Keratinocyte (primary cell): ENCODE data around the gene PPEF2. TPM values are rescaled to one million over a fixed set of nuclear protein-coding genes. Genes with fewer than 3 reads are reported as not detected.

ENCODE experiments used
- DNase-seq: peaks from one replicate; pipeline ENCODE4 v3.0.0-alpha.2; 2011; ENCODE audit warnings: low read depth, missing footprints, low spot score
- FAIRE-seq: peaks from 2 replicates; lab custom pipeline; 2011; peaks lifted over from hg19 to GRCh38; lab: Jason Lieb, UNC
- H2AFZ ChIP-seq: 2 replicates; pipeline ENCODE4 v1.6.0; 2012; ENCODE audit warnings: low read length, control low read depth, inconsistent platforms; ENCODE audit not compliant: control insufficient read depth
- H3K27ac ChIP-seq: 2 replicates; pipeline ENCODE4 v1.5.1; 2011; ENCODE audit warnings: low read length; ENCODE audit not compliant: control insufficient read depth, insufficient read depth
- H3K27me3 ChIP-seq: 3 replicates; pipeline ENCODE4 v1.6.0; 2011; ENCODE audit warnings: low read length; ENCODE audit not compliant: control insufficient read depth, insufficient read depth; ENCODE audit errors: extremely low read depth
- H3K36me3 ChIP-seq, 2 experiments: 2 replicates in 1 of 2; 3 replicates in 1 of 2; pipeline ENCODE4 v1.5.1; 2011; ENCODE audit warnings: low read length in 2 of 2, mild to moderate bottlenecking in 1 of 2; ENCODE audit not compliant: control insufficient read depth in 2 of 2, insufficient read depth in 2 of 2; ENCODE audit errors: extremely low read depth in 1 of 2
- H3K4me1 ChIP-seq: 3 replicates; pipeline ENCODE4 v1.5.1; 2011; ENCODE audit warnings: low read length; ENCODE audit not compliant: control insufficient read depth, insufficient read depth; ENCODE audit errors: extremely low read depth
- H3K4me2 ChIP-seq: 3 replicates; pipeline ENCODE4 v1.6.0; 2011; ENCODE audit warnings: low read depth, low read length; ENCODE audit not compliant: control insufficient read depth, insufficient read depth; ENCODE audit errors: extremely low read depth
- H3K4me3 ChIP-seq, 3 experiments: fragments of 200-600 bp in 1 of 3; sonication (generic) in 1 of 3; 2 replicates in 2 of 3; 3 replicates in 1 of 3; pipeline ENCODE4 v1.5.1; 2011 to 2016; ENCODE audit warnings: low read length in 3 of 3, mild to moderate bottlenecking in 3 of 3, control low read depth in 2 of 3, inconsistent platforms in 1 of 3, low read depth in 1 of 3, mixed read lengths in 1 of 3, mixed run types in 1 of 3, moderate library complexity in 1 of 3; ENCODE audit not compliant: control insufficient read depth in 2 of 3, insufficient read depth in 2 of 3; ENCODE audit errors: extremely low read depth in 1 of 3
- H3K79me2 ChIP-seq: 2 replicates; pipeline ENCODE4 v1.6.0; 2012; ENCODE audit warnings: low read length; ENCODE audit not compliant: control insufficient read depth, insufficient read depth
- H3K9ac ChIP-seq: 3 replicates; pipeline ENCODE4 v1.6.0; 2011; ENCODE audit warnings: low read length; ENCODE audit not compliant: control insufficient read depth, insufficient read depth; ENCODE audit errors: extremely low read depth
- H3K9me1 ChIP-seq: 3 replicates; pipeline ENCODE4 v1.6.0; 2011; ENCODE audit warnings: low read length; ENCODE audit not compliant: control insufficient read depth, insufficient read depth; ENCODE audit errors: extremely low read depth
- H3K9me3 ChIP-seq: 2 replicates; pipeline ENCODE4 v1.5.1; 2012; ENCODE audit warnings: low read depth, low read length; ENCODE audit not compliant: control insufficient read depth
- H4K20me1 ChIP-seq: 3 replicates; pipeline ENCODE4 v1.6.0; 2011; ENCODE audit warnings: low read length; ENCODE audit not compliant: control insufficient read depth, insufficient read depth; ENCODE audit errors: extremely low read depth
- EZH2 ChIP-seq: IDR thresholded peaks from one replicate; pipeline ENCODE4 v1.6.1; 2012; ENCODE audit warnings: inconsistent platforms, mild to moderate bottlenecking, low read length, moderate library complexity
- dilution Hi-C: fragments of 300-500 bp; cut with MboI; formaldehyde crosslinking; loops from one replicate; pipeline ENCODE4 v1.7.0; 2020; ENCODE audit warnings: low sequenced_read_pairs; ENCODE audit not compliant: extremely low pct_ligation_motif_present
- polyA plus RNA-seq, 5 experiments: library from polyadenylated mRNA; depleted of rRNA in 3 of 5; stranded (reverse) in 3 of 5; stranded (forward) in 1 of 5; unstranded in 1 of 5; fragments of >200 nt; gene quantifications; 1 replicate in 1 of 5; 2 replicates in 3 of 5; 3 replicates in 1 of 5; pipeline versions ENCODE4 v1.2.1 to v1.2.3, GENCODE V29; 2011 to 2012; ENCODE audit warnings: missing spikeins in 2 of 5, low read depth in 1 of 5, low replicate concordance in 1 of 5
- TF ChIP-seq, protein P1 (sequence below), 3 experiments: IDR thresholded peaks in 1 of 3; conservative IDR thresholded peaks in 1 of 3; optimal IDR thresholded peaks in 1 of 3; 2 replicates in 2 of 3; 3 replicates in 1 of 3; pipeline versions ENCODE3 to v1.5.1; 2011; ENCODE audit warnings: low read length in 3 of 3, mild to moderate bottlenecking in 3 of 3, moderate library complexity in 2 of 3, control low read depth in 1 of 3, inconsistent platforms in 1 of 3; ENCODE audit not compliant: insufficient read depth in 2 of 3; ENCODE audit errors: extremely low read depth in 1 of 3

Gene PPEF2
- polyA plus RNA-seq, 1 donor (not counting 4 experiments of a cell fraction or from before 2014, with no cell fraction given) = 0.03 TPM

DNA sequence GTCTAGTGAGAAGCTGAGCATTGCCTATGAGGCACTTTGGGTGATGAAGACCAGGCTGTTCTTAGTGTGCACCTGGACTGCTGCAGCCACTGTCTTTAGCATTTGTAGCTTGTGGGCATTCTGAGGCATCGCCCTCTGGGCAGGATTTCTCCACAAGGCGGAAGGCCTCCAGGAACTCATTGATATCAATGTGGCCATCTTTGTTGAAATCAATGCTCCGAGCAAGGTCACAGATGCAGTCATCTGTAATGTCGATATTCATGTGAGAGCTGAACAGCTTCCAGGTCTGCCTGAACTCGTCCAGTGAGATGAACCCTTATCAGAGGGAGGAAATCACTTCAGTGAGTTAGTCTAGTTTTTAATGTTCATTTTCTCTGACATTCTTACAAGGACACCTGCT, 41.6 kb downstream of the PPEF2 start:
- Histone ChIP-seq H3K4me3 (no peak overlapping the region), H3K9me1 (no peaks in the 10 kb centered on the region), H3K79me2 (no peaks in the 10 kb centered on the region), H3K36me3 (no peaks in the 10 kb centered on the region), H2AFZ (no peak overlapping the region), H4K20me1 (no peaks in the 10 kb centered on the region), H3K27me3 (no peaks in the 10 kb centered on the region), H3K27ac (no peak overlapping the region), H3K4me2 (no peak overlapping the region), H3K9me3 (no peaks in the 10 kb centered on the region), H3K4me1 (no peaks in the 10 kb centered on the region), H3K9ac (no peak overlapping the region)
- no peak for DNase-seq
- no peak for FAIRE-seq
- TF ChIP-seq, protein P1, sequence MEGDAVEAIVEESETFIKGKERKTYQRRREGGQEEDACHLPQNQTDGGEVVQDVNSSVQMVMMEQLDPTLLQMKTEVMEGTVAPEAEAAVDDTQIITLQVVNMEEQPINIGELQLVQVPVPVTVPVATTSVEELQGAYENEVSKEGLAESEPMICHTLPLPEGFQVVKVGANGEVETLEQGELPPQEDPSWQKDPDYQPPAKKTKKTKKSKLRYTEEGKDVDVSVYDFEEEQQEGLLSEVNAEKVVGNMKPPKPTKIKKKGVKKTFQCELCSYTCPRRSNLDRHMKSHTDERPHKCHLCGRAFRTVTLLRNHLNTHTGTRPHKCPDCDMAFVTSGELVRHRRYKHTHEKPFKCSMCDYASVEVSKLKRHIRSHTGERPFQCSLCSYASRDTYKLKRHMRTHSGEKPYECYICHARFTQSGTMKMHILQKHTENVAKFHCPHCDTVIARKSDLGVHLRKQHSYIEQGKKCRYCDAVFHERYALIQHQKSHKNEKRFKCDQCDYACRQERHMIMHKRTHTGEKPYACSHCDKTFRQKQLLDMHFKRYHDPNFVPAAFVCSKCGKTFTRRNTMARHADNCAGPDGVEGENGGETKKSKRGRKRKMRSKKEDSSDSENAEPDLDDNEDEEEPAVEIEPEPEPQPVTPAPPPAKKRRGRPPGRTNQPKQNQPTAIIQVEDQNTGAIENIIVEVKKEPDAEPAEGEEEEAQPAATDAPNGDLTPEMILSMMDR (optimal IDR thresholded peaks at IDR 0.05 in 1 of 3, IDR thresholded peaks at IDR 0.05 in 1 of 3, conservative IDR thresholded peaks at IDR 0.05 in 1 of 3; ENCODE audit: extremely low read depth in 1 of 3, insufficient read depth in 2 of 3, low read length in 3 of 3) = no peak
- TF ChIP-seq EZH2 = no peak
- dilution Hi-C loops = no loop called here

DNA sequence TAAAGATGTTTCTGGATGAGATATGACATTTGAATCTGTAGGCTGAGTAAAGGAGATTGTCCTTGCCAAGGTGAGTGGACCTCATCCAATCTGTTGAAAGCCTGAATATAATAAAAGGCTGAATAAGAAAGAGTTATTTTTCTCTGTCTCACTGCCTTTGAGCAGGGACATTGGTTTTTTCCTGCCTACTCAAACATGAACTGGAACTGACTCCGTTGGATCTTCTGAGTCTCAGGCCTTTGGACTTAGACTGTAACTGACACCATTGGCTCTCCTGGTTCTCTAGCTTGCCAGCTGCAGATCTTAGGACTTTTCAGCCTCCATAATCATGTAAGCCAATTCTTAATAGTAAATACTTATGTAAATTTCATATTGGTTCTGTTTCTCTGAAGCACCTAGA, 43.5 kb downstream of the PPEF2 start:
- no peaks in the 10 kb centered on the region for H3K36me3 ChIP-seq

More for the DNA sequence above, 43.5 kb downstream of the PPEF2 start:
- H3K9me3 ChIP-seq = no peaks in the 10 kb centered on the region
- H3K9me1 ChIP-seq = no peaks in the 10 kb centered on the region
- no peaks in the 10 kb centered on the region for H3K4me1 ChIP-seq
- no peak overlapping the region for H3K9ac ChIP-seq
- H3K27me3 ChIP-seq = no peaks in the 10 kb centered on the region
- dilution Hi-C loops = no loop called here
- no peak for TF ChIP-seq EZH2
- TF ChIP-seq, protein P1 (optimal IDR thresholded peaks at IDR 0.05 in 1 of 3, IDR thresholded peaks at IDR 0.05 in 1 of 3, conservative IDR thresholded peaks at IDR 0.05 in 1 of 3; ENCODE audit: extremely low read depth in 1 of 3, insufficient read depth in 2 of 3, low read length in 3 of 3) = no peak
- no peak overlapping the region for H3K4me3 ChIP-seq
- no peaks in the 10 kb centered on the region for H4K20me1 ChIP-seq
- no peak overlapping the region for H3K27ac ChIP-seq
- no peak overlapping the region for H2AFZ ChIP-seq
- FAIRE-seq (no peak), DNase-seq (no peak)
- no peaks in the 10 kb centered on the region for H3K79me2 ChIP-seq
- H3K4me2 ChIP-seq = no peak overlapping the region
